OCI-LY3 (cell line): ENCODE measurements around the gene NIPSNAP2.

Source experiments
- EZH2phosphoT487 ChIP-seq: fragments of 200-600 bp; shearing (Covaris generic); IDR thresholded peaks from 2 replicates; pipeline ENCODE4 v1.6.1; 2018; ENCODE audit warnings: antibody characterized with exemption, mixed run types, low read depth
- TF ChIP-seq, protein P1 (sequence below): fragments of 200-600, 300-600 bp; sonication (generic); IDR thresholded peaks from 2 replicates; pipeline ENCODE4 v1.5.1; 2014; ENCODE audit warnings: antibody characterized with exemption, low read length, low read depth

DNA sequence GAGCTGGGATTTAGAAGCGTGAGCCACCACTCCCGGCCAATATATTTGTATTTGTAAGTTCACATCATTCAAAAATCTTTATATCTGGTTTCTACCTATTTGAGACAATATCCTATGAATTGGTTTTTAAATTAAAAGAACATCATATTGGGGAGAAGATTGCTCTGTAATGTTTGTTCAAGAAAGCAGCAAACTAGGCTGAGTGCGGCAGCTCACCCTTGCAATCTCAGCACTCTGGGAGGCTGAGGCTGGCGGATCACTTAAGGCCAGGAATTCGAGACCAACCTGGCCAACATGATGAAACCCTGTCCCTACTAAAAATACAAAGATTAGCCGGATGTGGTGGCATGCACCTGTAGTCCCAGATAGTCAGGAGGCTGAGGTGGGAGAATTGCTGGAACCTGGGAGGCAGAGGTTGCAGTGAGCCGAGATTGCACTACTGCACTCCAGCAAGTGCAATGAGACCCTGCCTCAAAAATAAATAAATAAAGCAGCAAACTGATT is 9.4 kb downstream of the NIPSNAP2 start:
- no peak for TF ChIP-seq EZH2phosphoT487
- TF ChIP-seq, protein P1, sequence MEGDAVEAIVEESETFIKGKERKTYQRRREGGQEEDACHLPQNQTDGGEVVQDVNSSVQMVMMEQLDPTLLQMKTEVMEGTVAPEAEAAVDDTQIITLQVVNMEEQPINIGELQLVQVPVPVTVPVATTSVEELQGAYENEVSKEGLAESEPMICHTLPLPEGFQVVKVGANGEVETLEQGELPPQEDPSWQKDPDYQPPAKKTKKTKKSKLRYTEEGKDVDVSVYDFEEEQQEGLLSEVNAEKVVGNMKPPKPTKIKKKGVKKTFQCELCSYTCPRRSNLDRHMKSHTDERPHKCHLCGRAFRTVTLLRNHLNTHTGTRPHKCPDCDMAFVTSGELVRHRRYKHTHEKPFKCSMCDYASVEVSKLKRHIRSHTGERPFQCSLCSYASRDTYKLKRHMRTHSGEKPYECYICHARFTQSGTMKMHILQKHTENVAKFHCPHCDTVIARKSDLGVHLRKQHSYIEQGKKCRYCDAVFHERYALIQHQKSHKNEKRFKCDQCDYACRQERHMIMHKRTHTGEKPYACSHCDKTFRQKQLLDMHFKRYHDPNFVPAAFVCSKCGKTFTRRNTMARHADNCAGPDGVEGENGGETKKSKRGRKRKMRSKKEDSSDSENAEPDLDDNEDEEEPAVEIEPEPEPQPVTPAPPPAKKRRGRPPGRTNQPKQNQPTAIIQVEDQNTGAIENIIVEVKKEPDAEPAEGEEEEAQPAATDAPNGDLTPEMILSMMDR = no peak
